WERI-Rb-1 (cell line): ENCODE results near the gene UVRAG.

Experiments
- DNase-seq: peaks from one replicate; pipeline ENCODE4 v3.0.0-alpha.2; 2020
- H3K27ac ChIP-seq: fragments of 250-450 bp; sonication (Bioruptor Pico); 2 replicates; pipeline ENCODE4 v1.5.1; 2020; ENCODE audit warnings: mild to moderate bottlenecking, moderate library complexity
- H3K27me3 ChIP-seq: fragments of 250-450 bp; sonication (Bioruptor Pico); 2 replicates; pipeline ENCODE4 v1.5.1; 2021; ENCODE audit warnings: mild to moderate bottlenecking, low read depth, moderate library complexity; ENCODE audit not compliant: insufficient read depth, severe bottlenecking
- H3K36me3 ChIP-seq: fragments of 250-450 bp; sonication (Bioruptor Pico); 2 replicates; pipeline ENCODE4 v1.5.1; 2020; ENCODE audit warnings: mild to moderate bottlenecking, moderate library complexity
- H3K4me3 ChIP-seq: 2 replicates; pipeline ENCODE4 v1.5.1; 2011; ENCODE audit warnings: low read depth, mild to moderate bottlenecking, control low read depth, low read length
- H3K9me3 ChIP-seq: fragments of 250-450 bp; sonication (Bioruptor Pico); 2 replicates; pipeline ENCODE4 v1.5.1; 2021; ENCODE audit warnings: mild to moderate bottlenecking, moderate library complexity; ENCODE audit not compliant: severe bottlenecking
- TF ChIP-seq, protein P1 (sequence below): IDR thresholded peaks from 2 replicates; pipeline ENCODE4 v1.5.1; 2011; ENCODE audit warnings: low read depth, mild to moderate bottlenecking, control low read depth, inconsistent platforms, low read length

The UVRAG gene

GRCh38 chr11:75911459-75911858 is 96.4 kb downstream of the UVRAG start:
- Histone ChIP-seq H3K36me3 (no peaks in the 10 kb centered on the region; the same call in 1 of the 2 replicates), H3K27ac (no peak overlapping the region), H3K9me3 (no peaks in the 10 kb centered on the region), H3K27me3 (no peaks in the 10 kb centered on the region), H3K4me3 (no peak overlapping the region)
- TF ChIP-seq, protein P1, sequence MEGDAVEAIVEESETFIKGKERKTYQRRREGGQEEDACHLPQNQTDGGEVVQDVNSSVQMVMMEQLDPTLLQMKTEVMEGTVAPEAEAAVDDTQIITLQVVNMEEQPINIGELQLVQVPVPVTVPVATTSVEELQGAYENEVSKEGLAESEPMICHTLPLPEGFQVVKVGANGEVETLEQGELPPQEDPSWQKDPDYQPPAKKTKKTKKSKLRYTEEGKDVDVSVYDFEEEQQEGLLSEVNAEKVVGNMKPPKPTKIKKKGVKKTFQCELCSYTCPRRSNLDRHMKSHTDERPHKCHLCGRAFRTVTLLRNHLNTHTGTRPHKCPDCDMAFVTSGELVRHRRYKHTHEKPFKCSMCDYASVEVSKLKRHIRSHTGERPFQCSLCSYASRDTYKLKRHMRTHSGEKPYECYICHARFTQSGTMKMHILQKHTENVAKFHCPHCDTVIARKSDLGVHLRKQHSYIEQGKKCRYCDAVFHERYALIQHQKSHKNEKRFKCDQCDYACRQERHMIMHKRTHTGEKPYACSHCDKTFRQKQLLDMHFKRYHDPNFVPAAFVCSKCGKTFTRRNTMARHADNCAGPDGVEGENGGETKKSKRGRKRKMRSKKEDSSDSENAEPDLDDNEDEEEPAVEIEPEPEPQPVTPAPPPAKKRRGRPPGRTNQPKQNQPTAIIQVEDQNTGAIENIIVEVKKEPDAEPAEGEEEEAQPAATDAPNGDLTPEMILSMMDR = no peak
- no peak for DNase-seq

- no peaks in the 10 kb centered on the region for H3K27me3 ChIP-seq
- no peak for DNase-seq
- no peaks in the 10 kb centered on the region; the same call in 1 of the 2 replicates for H3K36me3 ChIP-seq
- no peak overlapping the region for H3K27ac ChIP-seq
- TF ChIP-seq, protein P1 = no peak
- no peaks in the 10 kb centered on the region for H3K9me3 ChIP-seq
- no peak overlapping the region for H3K4me3 ChIP-seq
Measured at GRCh38 chr11:75913984-75914383, 99.0 kb downstream of the UVRAG start.

GRCh38 chr11:75916882-75917281 is 101.9 kb downstream of the UVRAG start:
- Histone ChIP-seq H3K4me3 (no peak overlapping the region), H3K27me3 (no peaks in the 10 kb centered on the region), H3K27ac (no peak overlapping the region), H3K9me3 (no peaks in the 10 kb centered on the region), H3K36me3 (no peaks in the 10 kb centered on the region; the same call in 1 of the 2 replicates)
- TF ChIP-seq, protein P1 = no peak
- no peak for DNase-seq

GRCh38 chr11:75918331-75918730 is 103.3 kb downstream of the UVRAG start:
- TF ChIP-seq, protein P1 = no peak
- H3K4me3 ChIP-seq = no peak overlapping the region
- H3K27me3 ChIP-seq = no peaks in the 10 kb centered on the region
- no peak overlapping the region for H3K27ac ChIP-seq
- no peaks in the 10 kb centered on the region for H3K9me3 ChIP-seq
- H3K36me3 ChIP-seq = no peaks in the 10 kb centered on the region; the same call in 1 of the 2 replicates
- DNase-seq = no peak

DNA sequence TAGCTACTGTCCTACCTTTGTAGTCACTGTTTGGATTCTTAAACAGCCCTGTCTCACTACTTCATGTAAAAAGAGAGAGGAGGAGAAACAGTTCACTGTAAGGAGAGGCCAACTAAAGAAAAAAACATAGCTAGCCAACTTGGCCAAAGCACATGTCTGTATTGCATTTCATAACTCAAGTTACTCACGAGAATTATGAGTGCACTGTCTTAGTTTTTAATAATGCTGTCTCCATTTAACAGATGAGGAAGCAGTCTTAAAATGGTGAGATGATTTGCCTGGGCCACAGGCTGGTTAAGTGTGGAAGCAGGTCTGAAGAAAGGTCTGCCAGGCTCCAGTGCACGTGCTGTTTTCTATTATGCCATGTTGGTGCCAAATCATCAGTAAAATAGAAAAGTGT is 104.5 kb downstream of the UVRAG start:
- TF ChIP-seq, protein P1 = no peak
- no peak for DNase-seq
- H3K27me3 ChIP-seq = no peaks in the 10 kb centered on the region
- H3K36me3 ChIP-seq = no peaks in the 10 kb centered on the region; the same call in 1 of the 2 replicates
- H3K9me3 ChIP-seq = no peaks in the 10 kb centered on the region
- H3K27ac ChIP-seq = no peak overlapping the region
- H3K4me3 ChIP-seq = no peak overlapping the region

DNA sequence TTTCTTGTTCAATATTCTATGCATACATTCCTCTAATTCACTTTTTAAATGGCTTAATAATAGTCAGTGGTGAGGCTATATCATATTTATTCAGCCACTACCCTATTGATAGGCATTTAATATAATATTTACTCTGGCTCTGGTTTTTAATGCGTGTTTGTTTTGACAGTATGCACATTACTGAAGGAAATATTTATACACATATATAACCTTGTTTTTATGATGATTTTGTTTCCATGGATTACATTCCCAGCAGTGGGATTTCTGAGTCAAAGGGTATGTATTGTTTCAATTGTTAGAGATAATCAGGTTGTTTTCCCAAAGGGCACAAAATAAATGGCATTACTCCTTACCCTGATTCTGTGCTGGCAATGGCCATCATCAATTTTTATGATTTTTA is 105.8 kb downstream of the UVRAG start:
- DNase-seq = no peak
- TF ChIP-seq, protein P1 = no peak
- H3K27ac ChIP-seq = no peak overlapping the region

More for the DNA sequence above, 105.8 kb downstream of the UVRAG start:
- Histone ChIP-seq H3K9me3 (no peaks in the 10 kb centered on the region), H3K27me3 (no peaks in the 10 kb centered on the region), H3K36me3 (no peaks in the 10 kb centered on the region; the same call in 1 of the 2 replicates), H3K4me3 (no peak overlapping the region)
